ENCODE data around the gene SPRR2A.

GRCh38 chr1:153070243-153070642 lies 12.9 kb upstream of the SPRR2A start:
- TF ChIP-seq CTCF (IDR thresholded peaks at IDR 0.05; ENCODE audit: low read depth, low read length), result no peak
- TF ChIP-seq POLR2A (IDR thresholded peaks at IDR 0.05; ENCODE audit: extremely low read depth, insufficient read length), result no peak
- no peak for TF ChIP-seq MAX (IDR thresholded peaks at IDR 0.05; ENCODE audit: low read depth, low read length)
- no peak for TF ChIP-seq MYC (IDR thresholded peaks at IDR 0.05; ENCODE audit: low read depth, low read length)

Measured in NB4 (cell line).